SK-N-MC (cell line): ENCODE measurements around the gene SHISA9.

Source experiments
- EZH2 ChIP-seq: fragments of 200-600 bp; sonication (generic); IDR thresholded peaks from one replicate; pipeline ENCODE4 v1.6.1; 2017; ENCODE audit warnings: antibody characterized with exemption
- POLR2AphosphoS5 ChIP-seq: IDR thresholded peaks from 2 replicates; pipeline ENCODE4 v1.6.1; 2012; ENCODE audit warnings: mild to moderate bottlenecking, low read depth, low read length, borderline replicate concordance

GRCh38 chr16:13223666-13224065 is 322.3 kb downstream of the SHISA9 start:
- TF ChIP-seq EZH2 = no peak
- TF ChIP-seq POLR2AphosphoS5 = no peak
